Fibroblast of peridontal ligament (primary cell): ENCODE measurements around the gene GAS2.
A peak's percentile ranks its signal among the peaks of the same experiment; 100 is the strongest.

ENCODE experiments used
- DNase-seq: peaks from one replicate; pipeline ENCODE4 v3.0.0-alpha.2; 2010; ENCODE audit errors: extremely low read depth

GAS2 gene

DNA sequence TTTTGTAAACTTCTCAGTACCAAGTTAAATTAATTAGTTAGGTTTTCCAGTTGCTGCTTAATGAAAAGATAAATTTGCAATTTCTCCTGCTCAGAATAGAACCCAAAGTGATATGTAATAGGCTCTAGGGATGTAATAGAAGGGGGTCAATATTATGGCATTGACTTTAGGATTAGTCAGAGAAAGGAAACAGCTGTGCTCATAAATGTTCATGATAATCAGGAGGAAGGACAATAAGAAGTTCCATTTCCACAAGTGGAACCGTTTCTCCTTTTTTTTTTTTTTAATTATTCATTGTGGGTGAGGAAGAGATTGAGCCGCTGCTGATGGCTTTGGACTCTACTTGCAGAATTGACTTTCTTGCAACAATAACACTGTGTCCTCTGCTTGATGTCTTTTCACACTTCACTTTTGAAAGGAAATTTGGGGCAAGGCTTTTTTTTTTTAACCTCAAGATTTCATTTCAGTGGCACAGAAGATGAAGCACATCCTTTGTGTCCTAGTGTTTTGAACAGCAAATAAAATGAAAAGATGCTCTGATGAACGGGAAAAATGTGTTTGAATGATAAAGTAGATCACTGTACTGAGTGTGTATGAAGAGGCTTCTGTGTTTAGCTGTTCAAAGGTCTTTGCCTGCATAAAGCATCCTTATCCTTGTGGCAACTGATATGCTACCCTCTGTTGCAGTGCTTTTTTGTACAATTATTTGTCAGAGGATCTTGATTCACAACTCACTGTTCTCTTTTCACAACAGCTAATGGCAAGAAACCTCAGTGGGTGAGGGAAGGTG lies 62.4 kb downstream of the GAS2 start:
- DNase-seq: no peak

- DNase-seq: no peak
These were observed 63.9 kb downstream of the GAS2 start for GRCh38 chr11:22730319-22730718.

GRCh38 chr11:22732588-22732987 lies 66.2 kb downstream of the GAS2 start:
- no peak for DNase-seq

DNA sequence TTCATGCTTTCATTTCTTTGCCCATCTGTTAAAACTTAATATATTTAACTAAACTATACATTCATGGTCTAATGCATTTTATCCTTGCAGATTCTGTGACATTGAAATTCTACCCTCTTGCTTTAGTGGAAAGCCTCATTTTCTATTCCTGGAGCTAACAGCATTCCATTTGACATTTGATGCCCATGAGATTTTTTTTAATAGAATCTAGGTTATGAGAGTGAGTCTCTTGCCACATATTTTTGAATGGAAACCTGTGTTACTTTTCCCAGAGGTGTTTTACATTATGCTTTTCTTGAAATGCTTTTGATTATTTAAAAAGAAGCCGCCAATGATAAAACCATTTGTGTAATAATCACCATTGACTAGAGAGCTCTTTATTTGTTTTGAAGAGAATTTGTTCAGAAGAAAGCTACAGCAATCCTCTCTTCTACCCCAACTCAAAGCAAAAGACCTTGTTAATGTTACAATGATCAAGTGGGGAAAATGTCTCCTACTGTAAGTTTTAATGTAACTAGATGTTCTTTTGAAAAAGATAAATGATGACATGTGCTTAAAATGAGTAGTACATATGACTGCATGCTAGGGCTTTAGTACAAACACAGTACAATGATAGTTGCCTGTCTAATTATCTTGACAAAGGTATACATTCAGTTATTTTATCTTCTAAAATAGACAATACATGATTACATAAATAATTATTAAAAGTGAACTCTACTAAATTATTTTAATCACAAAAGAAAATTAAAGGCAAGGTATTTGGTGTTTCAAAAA lies 67.3 kb downstream of the GAS2 start:
- DNase-seq: no peak

- peak; percentile 1 for DNase-seq
These were observed 68.4 kb downstream of the GAS2 start for GRCh38 chr11:22734628-22735345.

DNA sequence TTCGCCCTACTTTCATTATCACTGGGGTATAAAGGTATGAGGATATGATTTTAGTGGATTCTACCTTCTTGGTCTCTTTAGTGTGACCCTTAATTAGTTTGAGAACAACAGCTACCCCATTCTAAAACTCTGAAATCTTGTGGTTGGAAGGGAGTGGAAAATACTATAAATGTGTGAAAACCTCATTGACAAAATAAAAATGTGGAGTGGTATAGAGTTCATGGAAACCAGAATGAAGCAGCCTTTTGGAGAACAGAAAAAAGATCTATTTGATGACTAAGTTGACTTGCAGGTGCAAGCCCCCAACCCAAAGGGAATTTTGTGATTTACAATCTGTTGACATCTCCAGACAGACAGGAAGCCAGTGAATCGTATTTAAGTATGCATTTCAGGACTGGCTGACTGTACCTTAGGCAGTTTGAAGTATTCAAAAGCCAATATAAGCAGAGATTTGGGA lies 75.8 kb downstream of the GAS2 start:
- DNase-seq: no peak

DNA sequence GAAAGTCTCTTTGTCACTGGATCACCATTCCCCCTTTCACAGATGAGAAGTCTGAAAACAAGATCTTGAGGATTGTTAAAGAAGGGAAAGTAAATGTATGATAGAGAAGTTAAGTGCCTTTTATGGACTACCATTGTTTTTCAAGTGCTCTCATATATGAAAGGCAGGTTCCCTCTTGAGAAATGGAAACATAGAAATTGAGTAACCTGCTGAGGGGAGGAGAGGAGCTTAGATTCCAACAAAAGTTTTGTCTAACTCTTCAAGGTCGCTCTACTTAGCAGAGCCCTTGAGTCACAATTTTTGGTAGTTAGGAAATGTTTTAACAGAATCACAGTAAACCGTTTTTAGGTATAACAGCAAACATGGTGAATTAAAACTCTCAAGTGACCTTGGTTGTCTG lies 83.1 kb downstream of the GAS2 start:
- no peak for DNase-seq

GRCh38 chr11:22752908-22753310 lies 86.5 kb downstream of the GAS2 start:
- DNase-seq: no peak

DNA sequence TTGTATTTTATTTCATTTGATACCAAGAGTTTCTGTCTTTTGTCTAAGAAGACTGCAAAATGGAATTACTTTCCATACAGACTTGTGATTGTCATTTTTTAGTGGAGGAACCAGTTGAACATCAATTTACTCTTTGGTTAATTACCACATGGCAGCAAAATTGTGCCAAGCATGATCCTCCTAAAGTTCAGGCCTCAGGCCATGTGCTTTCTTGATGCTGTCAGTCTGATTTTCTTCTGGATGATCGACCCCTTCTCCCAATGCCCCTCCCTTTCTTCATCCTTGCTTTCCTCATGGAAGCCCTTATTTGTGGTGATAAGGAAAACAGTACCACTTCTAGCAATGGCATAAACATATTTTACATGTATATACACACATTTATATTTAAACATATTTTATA lies 87.0 kb downstream of the GAS2 start:
- no peak for DNase-seq

DNA sequence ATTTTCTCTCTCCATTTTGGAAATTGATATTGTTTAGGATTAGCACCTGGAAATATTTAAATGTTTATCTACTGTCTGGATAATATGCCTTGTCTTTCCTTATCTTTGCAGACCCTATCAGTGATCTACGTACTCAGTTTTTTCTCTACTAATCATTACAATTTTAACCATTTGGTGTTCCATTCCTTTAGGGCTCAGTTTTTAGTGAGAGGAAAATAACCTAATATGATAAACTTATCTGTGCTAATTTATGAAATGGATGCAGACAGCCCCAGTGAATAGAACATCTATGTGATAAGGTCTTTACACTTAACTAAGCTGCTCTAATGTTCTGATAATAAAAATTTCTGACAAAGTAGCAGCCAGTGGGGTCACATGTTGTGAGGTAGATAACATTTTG lies 94.7 kb downstream of the GAS2 start:
- no peak for DNase-seq

DNA sequence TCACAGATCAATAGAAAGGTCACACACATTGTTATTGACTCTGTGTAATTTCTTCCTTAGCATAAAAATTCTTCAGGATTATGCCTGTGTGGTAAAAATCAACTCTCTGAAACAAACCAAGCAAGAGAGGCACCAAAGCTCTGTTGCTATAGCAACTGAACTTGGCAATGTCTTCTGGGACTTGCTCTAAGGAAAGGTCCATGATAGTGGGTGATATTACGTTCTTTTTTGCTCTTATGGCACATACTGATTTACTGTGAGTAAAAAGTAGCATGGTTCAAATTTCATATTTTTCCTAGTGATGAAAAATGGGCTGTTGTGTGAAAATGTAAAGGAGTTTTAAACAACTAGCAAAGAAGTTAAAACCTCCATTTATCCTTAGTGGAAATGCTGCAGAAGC lies 96.8 kb downstream of the GAS2 start:
- no peak for DNase-seq

GRCh38 chr11:22764735-22765134 lies 98.3 kb downstream of the GAS2 start:
- no peak for DNase-seq

- no peak for DNase-seq
These were observed 101.9 kb downstream of the GAS2 start for GRCh38 chr11:22768281-22768680.

- no peak for DNase-seq
These were observed 102.7 kb downstream of the GAS2 start for GRCh38 chr11:22769081-22769480.

DNA sequence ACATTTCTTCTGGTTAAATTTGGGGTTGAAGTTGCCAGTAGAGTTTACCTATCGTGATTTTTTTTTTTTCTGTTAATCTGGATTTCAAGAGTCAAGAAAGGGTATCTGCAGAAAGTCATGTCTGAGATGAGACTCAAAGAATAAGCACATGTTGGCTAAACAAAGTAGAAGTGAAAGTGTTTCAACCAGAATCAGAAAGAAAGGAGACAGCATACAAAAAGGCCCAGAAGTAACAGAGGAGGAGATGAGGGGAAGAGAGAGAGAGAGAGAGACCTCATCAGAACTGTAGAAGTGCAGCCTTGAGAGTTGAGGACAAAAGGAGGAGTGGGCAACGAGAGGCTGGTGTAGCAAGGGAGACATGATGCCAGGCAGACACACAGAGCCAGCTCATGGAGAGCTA lies 108.3 kb downstream of the GAS2 start:
- DNase-seq: no peak

- DNase-seq: no peak
These were observed 108.8 kb downstream of the GAS2 start for GRCh38 chr11:22775248-22775647.

DNA sequence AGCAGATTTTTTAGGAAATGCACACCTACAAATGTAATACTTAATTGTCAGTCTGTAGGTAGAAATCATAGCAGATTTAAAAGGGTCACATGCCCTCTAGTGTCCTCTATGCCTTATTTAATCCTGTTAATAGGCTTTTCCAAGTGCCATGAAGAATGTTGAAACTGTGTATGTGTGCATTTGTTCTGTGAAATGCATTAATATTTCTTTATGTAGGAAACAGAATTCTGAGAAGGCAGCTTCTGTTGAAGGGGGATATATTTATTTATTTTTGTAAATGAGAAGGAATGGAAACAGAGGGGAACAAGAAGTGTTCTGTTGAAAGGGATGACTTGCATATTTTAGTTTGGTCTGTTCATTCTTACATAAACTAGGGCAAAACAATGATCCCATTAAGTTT lies 112.2 kb downstream of the GAS2 start:
- no peak for DNase-seq

GRCh38 chr11:22779850-22780249 lies 113.4 kb downstream of the GAS2 start:
- DNase-seq: no peak

DNA sequence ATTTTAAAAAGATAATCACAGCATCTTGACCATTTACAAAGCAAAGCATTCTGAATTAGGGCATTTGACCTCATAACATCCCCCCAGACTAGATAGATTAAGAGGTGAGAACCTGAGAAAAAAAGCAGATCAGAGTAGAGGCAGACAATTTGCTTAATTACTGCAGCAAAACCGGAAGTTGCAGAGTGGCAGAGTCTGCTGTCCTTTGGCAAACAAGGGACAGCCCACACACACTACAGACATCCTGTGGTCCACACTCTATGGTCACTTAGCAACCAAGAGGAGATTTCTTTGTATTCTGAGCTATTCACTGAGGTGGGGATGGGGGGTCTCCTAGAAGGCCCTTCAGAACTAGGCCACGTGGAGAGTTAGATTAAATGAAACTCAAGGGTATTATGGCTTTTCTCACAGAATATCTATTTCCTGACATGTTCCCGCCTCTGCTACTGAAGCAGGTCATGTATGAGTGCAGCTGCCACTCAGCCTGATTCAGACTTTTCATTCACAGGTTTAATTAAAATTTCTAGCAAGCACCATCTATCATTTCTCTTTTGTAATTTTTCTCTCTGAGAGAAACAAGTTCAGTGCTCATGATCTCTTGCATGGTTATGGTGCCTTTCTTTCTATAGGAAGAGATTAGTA lies 114.7 kb downstream of the GAS2 start:
- DNase-seq: no peak

- no peak for DNase-seq
These were observed 118.8 kb downstream of the GAS2 start for GRCh38 chr11:22785251-22785650.

- no peak for DNase-seq
These were observed 120.1 kb downstream of the GAS2 start for GRCh38 chr11:22786475-22786874.

- no peak for DNase-seq
These were observed 120.6 kb downstream of the GAS2 start for GRCh38 chr11:22787055-22787454.
